ENCODE measurements around the gene RHEBL1. TPM values are rescaled to one million over a fixed set of nuclear protein-coding genes. Genes with fewer than 3 reads are reported as not detected.

RHEBL1 gene
- total and polyA plus RNA-seq, 2 of the 8 experiments (the other 6 are each of a cell fraction or from before 2014, with no cell fraction given), result 7.5 to 9.4 TPM

GRCh38 chr12:49070971-49071370 lies 1.2 kb upstream of the RHEBL1 start:
- no peak for FAIRE-seq

More at GRCh38 chr12:49070971-49071370, 1.2 kb upstream of the RHEBL1 start:
- Histone ChIP-seq H4K91ac (replicated peaks; ENCODE audit: insufficient read length, low read length) (no peak overlapping the region), H3K27me3 (replicated peaks in 1 of 4; ENCODE audit: control insufficient read depth in 3 of 4, extremely low read depth in 1 of 4, insufficient read depth in 3 of 4, low read length in 3 of 4) (peaks cover 0 to 8% (median 3%) of the 10 kb centered on the region in 4 experiments; a peak in 5 of 7 replicates), H3K27ac (ENCODE audit: low read depth, low read length) (no peak overlapping the region), H3K79me2 (ENCODE audit: control insufficient read depth in 1 of 2, insufficient read depth in 2 of 2, low read length in 2 of 2) (no peaks in the 10 kb centered on the region), H3K9ac (replicated peaks in 1 of 4; ENCODE audit: extremely low read depth in 1 of 4, low read depth in 3 of 4, low read length in 3 of 4) (no peak overlapping the region), H3K9me3 (ENCODE audit: insufficient read depth in 2 of 2, low read depth in 1 of 2, low read length in 1 of 2) (no peaks in the 10 kb centered on the region), H2BK120ac (replicated peaks; ENCODE audit: low read depth, low read length) (no peak overlapping the region), H2BK15ac (ENCODE audit: low read length) (no peak overlapping the region), H3K4me2 (ENCODE audit: insufficient read depth in 1 of 2, low read depth in 2 of 2, low read length in 2 of 2) (no peak overlapping the region; a peak in 1 of 4 replicates), H3K4me1 (replicated peaks in 1 of 4; ENCODE audit: control insufficient read depth in 3 of 4, insufficient read depth in 4 of 4, low read length in 3 of 4) (peaks cover 2 to 6% (median 4%) of the 10 kb centered on the region in 4 experiments; a peak in 5 of 7 replicates), H3K56ac (replicated peaks; ENCODE audit: insufficient read length, low read depth, low read length) (no peak overlapping the region), H4K5ac (ENCODE audit: insufficient read length, low read depth, low read length) (no peak overlapping the region), H3K4me3 (ENCODE audit: extremely low read depth in 1 of 4, insufficient read depth in 2 of 4, low read depth in 3 of 4, low read length in 4 of 4) (no peak overlapping the region), H3K18ac (ENCODE audit: extremely low read depth, low read length) (no peak overlapping the region), H2AFZ (ENCODE audit: low read length) (no peak overlapping the region), H3K36me3 (ENCODE audit: control insufficient read depth in 2 of 4, insufficient read depth in 4 of 4, low read length in 3 of 4) (no peaks in the 10 kb centered on the region), H3K79me1 (ENCODE audit: low read depth, low read length) (no peaks in the 10 kb centered on the region), H2BK5ac (ENCODE audit: low read depth, low read length) (no peak overlapping the region), H3K23ac (ENCODE audit: insufficient read length) (no peak overlapping the region), H2AK5ac (ENCODE audit: low read depth, low read length) (no peak overlapping the region), H3K4ac (replicated peaks; ENCODE audit: insufficient read length, low read depth, low read length) (no peak overlapping the region), H2BK12ac (ENCODE audit: low read depth, low read length) (no peak overlapping the region), H4K20me1 (replicated peaks in 1 of 2; ENCODE audit: control insufficient read depth in 1 of 2, insufficient read depth in 2 of 2, low read length in 2 of 2) (no peaks in the 10 kb centered on the region), H3K23me2 (ENCODE audit: low read depth, low read length) (peaks cover 11% of the 10 kb centered on the region), H2BK20ac (ENCODE audit: low read length) (no peak overlapping the region), H3K14ac (ENCODE audit: insufficient read length) (no peak overlapping the region), H4K8ac (ENCODE audit: extremely low read depth, insufficient read depth, low read length) (no peak overlapping the region)
- TF ChIP-seq CREB1 (IDR thresholded peaks at IDR 0.05), result no peak
- TF ChIP-seq JUND (IDR thresholded peaks at IDR 0.05; ENCODE audit: low read length), result no peak
- no peak for TF ChIP-seq MAX (IDR thresholded peaks at IDR 0.05)
- TF ChIP-seq BCL11A (IDR thresholded peaks at IDR 0.05; ENCODE audit: low read depth in 2 of 2, low read length in 2 of 2), result no peak
- TF ChIP-seq POLR2AphosphoS5 (IDR thresholded peaks at IDR 0.05; ENCODE audit: low read depth, low read length), result no peak
- ChIA-PET CTCF (ENCODE audit: partially characterized antibody) (interaction anchor here (0.6 to 10.0 kb wide), 5 partner anchors 16 to 271 kb away, joined by 3 to 129 read pairs (median 5); no protein-coding TSS in a partner anchor), POLR2A (ENCODE audit: partially characterized antibody) (interaction anchor here (1.3 to 3.6 kb wide), 5 partner anchors 10 to 60 kb away, joined by 4 to 32 read pairs (median 6); partner anchors contain the start of gene TUBA1B)
- no peak for DNase-seq (ENCODE audit: low read depth in 1 of 2, low spot score in 2 of 2)
- WGBS, 2 experiments (ENCODE audit: extremely low coverage in 1 of 2, insufficient coverage in 1 of 2, insufficient read length in 1 of 2, insufficient replicate concordance in 2 of 2, low coverage in 1 of 2, low lambda C conversion rate in 2 of 2, missing lambda C conversion rate in 1 of 2), result 95% methylated on average over 11 of the region's 11 CpGs; no CpG with 5 or more reads in 1 of the 2 experiments

Measured in H1 (cell line).